ENCODE results near the gene TBC1D32.
"Not testable (repeated sequence)": the region's sequence is repeated elsewhere in the genome, so short reads cannot be mapped to it uniquely, and the experiment has no call there.

Gene TBC1D32

DNA sequence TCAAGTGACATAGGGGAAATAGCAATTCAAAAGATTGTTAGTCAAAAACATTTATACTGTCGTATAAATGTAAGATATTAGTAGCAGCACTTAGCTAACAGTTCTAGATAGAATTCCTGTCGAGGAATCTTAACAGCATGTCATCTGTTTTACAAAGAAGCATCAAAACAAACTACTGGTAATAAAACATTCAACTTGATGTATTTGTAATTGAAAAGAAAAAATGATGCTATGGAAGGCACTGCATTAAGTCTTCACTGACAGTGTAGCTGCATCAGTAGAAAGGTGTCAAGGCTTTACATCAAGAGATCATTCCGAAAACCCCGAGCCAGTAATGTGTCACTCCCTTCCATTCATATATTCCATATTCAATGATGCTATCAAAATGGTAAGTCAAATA lies 223.5 kb downstream of the TBC1D32 start:
- DNase-seq, result no peak

DNA sequence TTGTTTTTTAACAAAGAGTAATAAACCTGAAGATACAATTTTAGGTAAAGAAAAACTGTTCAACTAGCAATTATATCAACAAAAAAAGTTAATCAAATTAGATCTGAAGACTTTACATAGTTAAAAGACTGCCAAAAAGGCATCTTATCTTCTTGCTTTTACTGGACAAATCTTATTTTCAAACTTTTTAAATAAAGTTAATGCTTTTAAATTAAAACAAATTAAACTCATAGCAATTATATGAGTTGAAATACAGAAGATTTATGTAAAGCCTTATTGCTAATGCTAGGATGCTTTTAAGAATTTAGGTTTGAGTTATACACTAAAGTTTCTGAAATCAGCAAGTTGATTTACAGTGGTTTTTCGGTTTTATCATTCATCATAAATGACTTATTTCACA lies 227.3 kb downstream of the TBC1D32 start:
- DNase-seq, result no peak

DNA sequence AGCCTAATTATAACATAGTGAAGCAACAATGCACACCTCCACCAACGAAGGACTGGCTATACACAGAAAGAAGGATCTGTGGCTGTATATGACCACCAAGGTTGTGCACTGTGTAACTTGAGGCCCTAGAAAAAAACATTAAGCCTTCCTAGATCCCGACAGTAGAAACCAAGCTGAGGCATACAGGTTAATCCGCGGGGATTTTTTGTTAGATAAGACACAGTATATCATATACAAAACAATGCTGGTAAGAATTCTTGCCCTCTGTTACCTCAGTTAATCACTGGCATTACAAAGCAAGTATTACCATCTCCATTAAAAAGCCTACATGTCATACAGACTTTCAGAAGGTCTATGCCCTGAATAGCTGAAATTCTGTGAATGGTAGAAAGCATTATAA lies 228.8 kb downstream of the TBC1D32 start:
- DNase-seq, result no peak

- no peak for DNase-seq
Measured at GRCh38 chr6:121093928-121094327, 240.4 kb downstream of the TBC1D32 start.

DNA sequence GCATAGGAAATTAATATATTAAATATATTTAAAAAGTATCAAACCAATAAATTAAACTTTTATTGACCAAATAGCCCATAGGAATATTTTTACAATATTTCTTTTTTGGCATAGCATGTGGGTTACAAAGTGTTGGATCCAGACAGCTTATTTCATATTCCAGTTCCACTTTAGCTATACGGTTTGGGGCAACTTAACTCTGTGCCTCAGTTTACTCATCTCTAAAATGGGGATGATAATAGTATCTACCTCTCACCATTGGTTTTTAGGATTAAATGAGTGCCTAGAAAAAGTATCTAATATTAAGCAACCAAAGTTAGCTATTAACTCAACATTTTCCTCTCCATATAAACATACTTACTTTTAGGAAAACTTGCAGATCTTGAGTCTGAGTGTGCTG lies 243.8 kb downstream of the TBC1D32 start:
- no peak for DNase-seq

DNA sequence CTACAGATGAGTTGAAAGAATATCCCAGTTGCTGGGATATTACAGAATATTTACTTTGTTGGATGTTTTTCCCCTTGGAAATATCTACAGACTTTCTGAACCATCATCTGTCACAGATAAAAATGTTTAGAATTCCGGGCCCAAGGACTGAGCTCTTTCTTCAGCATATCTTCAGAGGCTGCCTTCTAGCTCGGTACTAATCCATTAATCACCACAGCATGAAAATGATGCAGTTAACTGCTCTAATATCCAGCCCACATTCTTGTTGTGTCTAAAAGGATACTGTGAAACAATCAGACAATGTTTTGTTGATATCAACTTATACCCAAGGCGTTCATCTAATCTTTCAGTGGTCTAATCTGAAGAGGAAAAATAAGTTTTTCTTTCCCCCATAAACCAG lies 247.4 kb downstream of the TBC1D32 start:
- DNase-seq, result no peak

DNA sequence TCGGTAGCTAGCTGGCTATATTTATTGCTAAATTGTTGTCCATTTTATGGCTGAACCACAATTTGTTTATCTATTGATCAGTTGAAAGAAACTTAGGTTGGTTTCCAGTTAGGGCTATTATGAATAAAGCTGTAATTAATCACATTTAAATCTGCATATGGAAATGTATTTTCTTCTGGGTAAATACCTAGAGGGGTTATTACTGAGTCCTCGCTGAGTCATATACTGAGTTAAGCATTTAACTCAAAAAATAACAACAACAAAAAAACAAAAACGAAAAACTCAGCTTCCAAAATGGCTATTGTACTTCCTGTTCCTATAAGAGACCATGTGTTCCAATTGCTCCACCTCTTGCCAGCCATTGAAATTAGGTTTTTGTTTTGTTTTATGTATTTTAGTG lies 258.2 kb downstream of the TBC1D32 start:
- no peak for DNase-seq

- not testable (repeated sequence) for DNase-seq
Measured at GRCh38 chr6:121068749-121069148, 265.5 kb downstream of the TBC1D32 start.

DNA sequence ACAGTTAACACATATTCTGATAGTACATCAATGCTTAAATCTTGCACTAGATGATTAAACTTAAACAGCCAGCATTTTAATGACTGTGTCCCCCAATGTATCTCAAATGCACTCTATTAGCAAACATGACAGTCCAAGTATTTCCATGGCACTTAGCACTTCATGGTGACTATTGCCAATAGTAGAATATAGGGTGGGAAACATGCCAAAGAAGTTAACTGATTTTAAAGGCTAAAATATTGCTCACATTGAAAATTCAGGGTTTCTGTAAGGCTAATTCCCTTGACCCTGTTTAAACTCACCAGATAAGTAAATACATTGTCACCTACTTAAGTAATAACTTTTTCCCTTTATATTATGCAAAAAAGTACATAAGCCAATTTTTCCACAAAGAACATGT lies 266.9 kb downstream of the TBC1D32 start:
- DNase-seq, result no peak

DNA sequence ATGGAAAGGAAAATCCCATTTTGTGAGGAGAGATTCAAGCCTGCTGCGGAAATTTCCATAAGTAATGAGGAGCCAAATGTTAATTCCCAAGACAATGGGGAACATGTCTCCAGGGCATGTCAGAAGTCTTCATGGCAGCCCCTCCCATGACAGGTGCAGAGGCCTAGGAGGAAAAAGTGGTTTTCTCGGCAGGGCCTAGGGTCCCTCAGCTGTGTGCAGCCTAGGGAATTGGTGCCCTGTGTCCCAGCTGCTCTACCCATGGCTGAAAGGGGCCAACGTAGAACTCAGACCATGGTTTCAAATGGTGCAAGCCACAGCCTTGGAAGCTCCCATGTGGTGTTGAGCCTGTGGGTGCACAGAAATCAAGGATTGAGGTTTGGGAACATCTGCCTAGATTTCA lies 269.9 kb downstream of the TBC1D32 start:
- DNase-seq, result no peak

DNA sequence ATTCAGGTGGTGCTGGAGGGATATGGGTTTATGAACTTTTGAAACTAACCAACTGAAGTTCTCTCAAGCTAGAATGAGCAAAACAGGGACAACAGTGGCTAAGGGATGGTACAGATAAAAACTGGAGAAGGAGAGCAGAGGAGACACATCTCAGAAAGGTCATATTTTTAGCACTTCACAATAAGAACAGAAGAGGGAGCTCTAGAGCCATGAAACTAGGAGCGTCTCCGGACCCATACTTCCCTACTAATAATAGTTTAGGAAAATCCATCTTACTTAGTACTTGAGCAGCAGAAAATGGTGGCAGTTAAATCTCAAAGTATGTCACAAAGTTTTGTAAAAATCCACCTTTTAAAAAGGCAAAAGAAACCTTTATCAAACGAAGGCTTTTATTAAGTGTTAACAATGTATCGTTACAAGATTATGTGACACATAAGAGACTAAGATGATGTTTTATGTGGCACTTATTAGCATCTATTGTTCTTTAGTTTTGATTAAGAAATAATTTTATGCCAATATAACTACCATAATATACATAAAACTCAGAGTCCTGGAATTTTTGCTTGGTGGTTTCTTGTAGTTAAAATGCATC lies 278.6 kb downstream of the TBC1D32 start:
- peak; percentile 5 for DNase-seq

GRCh38 chr6:121048593-121048992 lies 285.7 kb downstream of the TBC1D32 start:
- DNase-seq, result not testable (repeated sequence)

- not testable (repeated sequence) for DNase-seq
Measured at GRCh38 chr6:121044905-121045304, 289.4 kb downstream of the TBC1D32 start.

DNA sequence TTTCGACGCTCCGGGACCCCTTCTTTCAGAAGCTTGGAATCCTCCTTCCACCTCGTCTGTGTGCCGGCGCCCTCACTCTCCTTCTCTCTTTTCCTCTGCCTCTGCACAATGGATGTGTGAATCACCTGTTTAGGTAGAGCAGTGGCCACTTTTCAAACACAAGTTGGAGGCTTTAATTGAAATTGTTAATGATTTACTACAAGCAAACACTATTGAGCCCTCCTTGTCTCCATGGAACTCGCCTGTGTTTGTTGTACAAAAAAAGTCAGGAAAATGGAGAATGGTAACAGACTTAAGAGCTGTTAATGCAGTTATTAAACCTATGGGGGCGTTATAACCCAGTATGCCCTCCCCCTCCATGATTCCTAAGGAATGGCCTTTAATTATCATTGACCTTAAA lies 290.6 kb downstream of the TBC1D32 start:
- not testable (repeated sequence) for DNase-seq

GRCh38 chr6:121043211-121043610 lies 291.1 kb downstream of the TBC1D32 start:
- not testable (repeated sequence) for DNase-seq

DNA sequence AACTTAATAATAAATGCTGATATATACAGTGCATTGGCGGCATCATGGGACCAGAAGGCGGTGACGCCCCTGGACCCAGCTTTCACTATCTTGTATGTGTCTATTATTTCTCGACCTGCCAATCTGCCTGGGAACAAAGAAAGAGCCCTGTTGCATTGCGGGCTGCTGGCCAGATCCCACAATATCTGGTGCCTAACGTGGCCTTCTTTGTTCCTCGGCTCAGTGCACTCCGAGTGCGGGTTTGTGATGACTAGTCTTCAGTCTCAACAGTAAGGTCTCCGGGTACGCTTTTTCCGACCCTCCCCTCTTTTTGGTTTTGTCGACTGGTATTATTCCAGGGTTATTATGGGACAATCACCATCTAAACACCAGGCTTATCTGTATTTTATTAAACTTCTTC lies 291.5 kb downstream of the TBC1D32 start:
- DNase-seq, result no peak

DNA sequence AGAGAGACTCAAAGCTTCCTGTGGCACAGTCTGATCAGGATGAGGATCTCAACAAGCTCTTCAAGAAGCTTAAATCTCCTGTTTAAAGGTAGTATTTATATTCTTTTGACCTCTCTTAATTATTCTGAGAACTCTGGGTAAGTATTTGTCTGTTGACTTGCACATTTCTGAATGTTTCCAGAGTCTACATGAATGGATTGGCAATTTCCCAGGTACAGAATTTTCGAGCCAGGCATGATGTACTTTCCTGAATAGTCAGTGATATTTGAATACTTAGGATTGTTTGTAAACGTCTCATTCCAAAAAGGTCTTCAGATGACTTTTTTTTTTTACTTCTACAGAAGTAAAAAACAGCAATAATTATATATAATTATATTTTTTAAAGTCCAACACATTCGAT lies 293.4 kb downstream of the TBC1D32 start:
- no peak for DNase-seq

DNA sequence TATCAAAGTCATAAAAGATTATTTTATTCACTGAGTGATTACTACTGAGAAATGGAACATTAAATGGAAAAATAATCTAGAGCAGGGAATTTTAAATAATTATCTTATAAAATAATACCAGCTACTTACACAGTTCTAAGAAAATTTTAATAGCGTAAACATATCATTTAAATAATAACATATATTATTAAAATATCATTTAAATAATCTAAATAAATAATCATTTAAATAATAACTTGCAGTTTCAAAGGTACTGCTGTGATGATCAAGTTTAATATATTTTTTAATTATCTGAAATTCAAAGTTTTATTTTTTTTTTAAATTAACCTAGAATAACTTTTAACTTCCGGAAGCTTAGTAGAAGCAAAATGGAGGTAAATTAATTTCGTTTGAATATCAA lies 301.2 kb downstream of the TBC1D32 start:
- no peak for DNase-seq

DNA sequence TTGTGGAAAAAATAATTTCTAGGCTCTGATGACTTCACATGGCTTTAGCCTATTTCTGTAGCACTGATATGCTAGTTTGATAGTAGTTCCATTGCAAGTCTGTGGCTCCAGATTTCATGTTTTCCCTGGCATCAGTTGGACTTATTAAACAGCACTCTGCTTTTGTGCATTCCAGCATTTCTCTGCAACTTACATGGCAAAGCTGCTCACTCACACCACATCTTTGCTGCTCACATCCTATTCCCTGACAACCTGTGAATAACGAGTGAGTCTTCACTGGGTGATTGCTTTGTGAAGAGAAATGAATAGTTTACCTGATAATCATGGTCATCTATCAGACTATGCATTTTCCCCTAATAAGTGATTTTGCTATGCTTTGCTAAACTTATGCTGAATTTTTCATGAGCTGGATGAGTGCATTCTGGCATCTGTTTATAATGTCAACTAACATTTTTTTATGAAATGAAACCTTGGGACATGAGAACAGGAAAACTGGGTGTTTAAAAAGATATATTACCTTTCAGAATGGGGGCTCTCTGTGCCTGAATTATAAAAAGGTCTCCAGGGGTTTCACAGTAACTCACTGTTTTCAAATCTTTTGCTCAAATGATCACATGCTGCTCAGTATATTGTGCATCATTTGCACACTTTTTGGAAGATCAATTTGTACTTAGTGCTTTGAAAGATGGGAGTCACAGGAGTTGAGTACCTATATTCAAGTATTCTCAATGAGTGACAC lies 301.8 kb downstream of the TBC1D32 start:
- DNase-seq, result no peak

Measured in NCI-H1417 treated with DMSO at 0.1 percent for 48 hours (cell line).